ENCODE data around the gene DYRK1A.
"Not testable (repeated sequence)": the region's sequence is repeated elsewhere in the genome, so short reads cannot be mapped to it uniquely, and the experiment has no call there.

The DYRK1A gene

DNA sequence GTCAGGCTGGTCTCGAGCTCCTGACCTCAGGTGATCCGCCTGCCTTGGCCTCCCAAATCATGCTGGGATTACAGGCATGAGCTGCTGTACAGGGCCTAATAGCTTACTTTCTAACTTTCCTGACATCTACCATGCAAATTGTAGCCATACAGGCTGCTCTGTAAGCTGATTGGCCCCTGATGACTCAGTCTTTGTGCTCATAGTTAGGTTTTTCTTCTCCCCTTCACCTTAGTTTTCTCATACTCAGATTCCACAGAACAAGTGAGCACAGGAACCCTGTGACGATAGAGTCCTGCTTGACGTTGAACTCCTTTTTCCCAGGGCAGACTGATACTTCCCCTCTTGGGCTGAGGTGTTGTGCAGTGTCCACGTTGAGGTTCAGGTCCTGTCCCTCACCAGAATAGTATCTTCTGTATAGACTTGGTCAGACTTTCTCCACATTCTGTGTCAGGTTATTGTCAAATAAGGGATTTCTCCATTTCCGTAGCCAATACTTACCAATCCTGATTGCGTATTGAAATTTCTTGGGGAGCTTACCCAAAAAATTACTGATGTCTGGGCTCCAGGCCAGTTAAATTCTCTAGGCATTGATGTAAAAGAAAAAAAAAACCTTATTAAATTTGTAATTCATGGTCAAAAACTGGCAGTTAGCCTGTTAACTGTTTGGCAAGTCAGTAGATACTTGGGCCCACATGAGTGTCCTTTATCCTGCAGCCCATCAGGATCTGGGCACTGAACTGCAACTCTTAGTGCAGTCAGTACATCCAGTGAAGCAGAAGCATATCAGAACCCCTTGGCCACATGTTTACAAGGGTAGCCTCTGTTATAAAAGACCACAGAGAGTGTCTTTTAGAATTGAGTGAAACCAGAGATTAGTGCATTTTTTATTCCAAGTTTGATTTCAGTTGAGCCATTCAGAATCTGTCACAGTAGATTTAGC lies 118.2 kb downstream of the DYRK1A start:
- DNase-seq (ENCODE audit: low read depth): no peak

DNA sequence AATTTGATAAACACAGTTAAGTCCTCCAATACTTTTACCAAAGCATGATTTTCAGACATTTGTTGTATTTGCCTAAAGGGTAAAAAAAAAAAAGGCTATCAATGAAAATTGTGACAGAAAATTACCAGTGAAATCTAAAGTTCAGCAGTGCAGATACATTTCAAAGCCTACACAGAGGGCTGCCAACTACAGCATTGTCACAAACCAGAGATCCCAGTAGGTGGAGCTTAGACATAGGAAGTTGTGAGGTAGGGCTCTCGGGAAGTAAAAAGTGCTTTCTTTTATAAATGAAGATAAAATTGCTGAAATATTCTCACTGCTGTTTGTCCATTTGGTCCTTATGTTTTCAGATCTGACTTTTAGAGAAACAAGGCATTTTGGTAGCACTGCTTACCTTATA lies 123.0 kb downstream of the DYRK1A start:
- DNase-seq (ENCODE audit: low read depth): no peak

DNA sequence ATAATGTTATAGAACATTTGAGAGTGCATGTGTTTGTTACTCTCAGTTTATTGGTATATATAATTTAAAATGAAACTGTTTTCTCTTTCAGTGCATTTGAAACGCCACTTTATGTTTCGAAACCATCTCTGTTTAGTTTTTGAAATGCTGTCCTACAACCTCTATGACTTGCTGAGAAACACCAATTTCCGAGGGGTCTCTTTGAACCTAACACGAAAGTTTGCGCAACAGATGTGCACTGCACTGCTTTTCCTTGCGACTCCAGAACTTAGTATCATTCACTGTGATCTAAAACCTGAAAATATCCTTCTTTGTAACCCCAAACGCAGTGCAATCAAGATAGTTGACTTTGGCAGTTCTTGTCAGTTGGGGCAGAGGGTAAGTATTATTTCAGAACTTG lies 123.5 kb downstream of the DYRK1A start:
- no peak for DNase-seq (ENCODE audit: low read depth)

DNA sequence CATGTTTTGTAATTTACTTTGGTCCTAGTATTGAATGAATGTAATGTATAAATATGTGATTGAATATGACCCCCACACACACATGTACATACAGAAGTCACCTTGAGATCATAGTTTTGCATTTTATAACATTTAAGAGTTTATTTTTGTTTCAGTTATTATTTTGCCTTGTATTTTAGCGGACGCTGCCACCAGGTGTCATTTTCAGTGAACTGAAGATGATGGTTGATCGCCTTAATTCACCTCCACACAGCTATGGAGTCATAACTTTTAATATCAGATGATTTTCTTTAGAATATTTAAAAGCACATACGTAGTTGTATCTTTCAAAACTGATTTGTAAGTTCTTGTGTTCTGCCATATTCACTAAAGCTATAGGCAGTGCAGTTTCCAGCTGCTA lies 130.4 kb downstream of the DYRK1A start:
- DNase-seq (ENCODE audit: low read depth): peak; percentile 28

- no peak for DNase-seq (ENCODE audit: low read depth)
Observed at GRCh38 chr21:37498664-37499063, 132.1 kb downstream of the DYRK1A start.

DNA sequence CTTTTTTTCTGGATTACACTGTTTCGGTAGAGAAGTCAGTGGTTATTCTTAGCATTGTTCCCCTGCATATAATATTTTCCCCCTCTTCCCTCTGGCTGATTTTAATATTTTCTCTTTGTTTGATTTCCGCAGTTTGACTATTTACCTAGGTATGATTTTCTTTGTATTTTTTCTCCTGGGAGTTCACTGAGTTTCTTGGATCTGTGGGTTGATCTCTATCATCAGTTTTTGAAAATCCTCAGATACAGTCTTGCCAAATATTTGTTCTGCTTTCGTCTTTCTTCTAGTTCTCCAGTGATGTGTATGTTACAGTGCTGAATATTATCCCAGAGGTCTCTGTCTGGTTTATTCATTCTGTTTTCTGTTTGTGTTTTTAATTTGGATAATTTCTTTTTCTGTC lies 136.4 kb downstream of the DYRK1A start:
- DNase-seq (ENCODE audit: low read depth): no peak

- peak; percentile 87 for DNase-seq (ENCODE audit: low read depth)
Observed at GRCh38 chr21:37503848-37504467, 137.4 kb downstream of the DYRK1A start.

- no peak for DNase-seq (ENCODE audit: low read depth)
Observed at GRCh38 chr21:37505963-37506362, 139.4 kb downstream of the DYRK1A start.

- DNase-seq (ENCODE audit: low read depth): no peak
Observed at GRCh38 chr21:37507716-37508115, 141.1 kb downstream of the DYRK1A start.

DNA sequence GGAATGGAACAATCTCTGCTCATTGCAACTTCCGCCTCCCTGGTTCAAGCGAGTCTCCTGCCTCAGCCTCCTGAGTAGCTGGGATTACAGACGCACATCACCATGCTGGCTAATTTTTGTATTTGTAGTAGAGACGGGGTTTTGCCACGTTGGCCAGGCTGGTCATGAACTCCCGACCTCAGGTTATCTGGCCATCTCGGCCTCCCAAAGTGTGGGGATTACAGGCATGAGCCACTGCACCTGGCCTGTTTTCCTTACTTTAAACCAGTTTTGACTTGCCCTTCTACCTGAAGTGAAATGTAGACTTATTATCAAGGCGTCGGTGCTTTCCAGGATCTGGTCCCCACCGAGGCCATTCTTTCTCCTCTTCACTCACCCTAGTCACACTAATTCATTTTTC lies 141.8 kb downstream of the DYRK1A start:
- no peak for DNase-seq (ENCODE audit: low read depth)

GRCh38 chr21:37509802-37510393 lies 143.3 kb downstream of the DYRK1A start:
- DNase-seq (ENCODE audit: low read depth): peak; percentile 40

- DNase-seq (ENCODE audit: low read depth): no peak
Observed at GRCh38 chr21:37511848-37512247, 145.3 kb downstream of the DYRK1A start.

- DNase-seq (ENCODE audit: low read depth): no peak
Observed at GRCh38 chr21:37513383-37513782, 146.8 kb downstream of the DYRK1A start.

GRCh38 chr21:37514038-37514667 lies 147.6 kb downstream of the DYRK1A start:
- DNase-seq (ENCODE audit: low read depth): no peak

DNA sequence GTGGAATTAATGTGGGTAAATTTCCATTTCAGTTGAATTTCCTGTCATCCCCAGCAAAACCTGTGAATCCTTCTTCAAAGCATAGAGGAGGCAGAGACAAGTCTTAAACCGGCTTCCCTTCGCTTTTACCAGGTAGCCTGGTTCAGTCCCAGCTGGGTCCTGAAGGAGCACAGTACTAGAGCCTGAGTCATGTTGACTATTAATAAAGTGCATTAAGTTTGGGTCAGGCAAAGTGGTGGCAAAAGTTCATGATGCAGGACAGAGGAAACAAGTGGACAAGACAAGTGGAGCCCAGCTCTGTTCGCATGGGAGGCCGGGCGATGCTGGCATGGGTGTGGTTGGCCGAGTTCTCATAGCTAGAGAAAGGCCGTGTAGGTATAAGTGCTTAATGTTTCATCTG lies 150.4 kb downstream of the DYRK1A start:
- no peak for DNase-seq (ENCODE audit: low read depth)

DNA sequence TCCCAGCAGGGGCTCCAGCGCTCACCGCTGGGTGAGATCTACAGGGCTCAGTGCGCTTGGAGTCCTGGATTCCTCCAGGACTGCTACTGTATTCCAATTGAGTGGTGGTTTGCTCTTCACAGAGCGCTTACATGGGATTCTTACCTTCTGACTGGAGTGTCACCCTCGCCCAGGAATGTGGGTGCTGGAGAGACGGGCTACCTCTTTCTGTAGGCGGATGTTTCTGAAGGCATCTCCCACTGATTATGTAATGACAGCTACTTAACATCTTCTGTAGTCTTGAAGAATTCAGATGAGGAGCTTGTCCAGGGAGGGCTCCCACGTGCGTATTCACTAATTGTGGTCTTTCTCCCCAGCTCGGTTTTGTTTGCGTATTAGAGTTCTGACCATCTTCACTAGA lies 154.2 kb downstream of the DYRK1A start:
- no peak for DNase-seq (ENCODE audit: low read depth)

GRCh38 chr21:37521658-37522057 lies 155.1 kb downstream of the DYRK1A start:
- DNase-seq (ENCODE audit: low read depth): no peak

DNA sequence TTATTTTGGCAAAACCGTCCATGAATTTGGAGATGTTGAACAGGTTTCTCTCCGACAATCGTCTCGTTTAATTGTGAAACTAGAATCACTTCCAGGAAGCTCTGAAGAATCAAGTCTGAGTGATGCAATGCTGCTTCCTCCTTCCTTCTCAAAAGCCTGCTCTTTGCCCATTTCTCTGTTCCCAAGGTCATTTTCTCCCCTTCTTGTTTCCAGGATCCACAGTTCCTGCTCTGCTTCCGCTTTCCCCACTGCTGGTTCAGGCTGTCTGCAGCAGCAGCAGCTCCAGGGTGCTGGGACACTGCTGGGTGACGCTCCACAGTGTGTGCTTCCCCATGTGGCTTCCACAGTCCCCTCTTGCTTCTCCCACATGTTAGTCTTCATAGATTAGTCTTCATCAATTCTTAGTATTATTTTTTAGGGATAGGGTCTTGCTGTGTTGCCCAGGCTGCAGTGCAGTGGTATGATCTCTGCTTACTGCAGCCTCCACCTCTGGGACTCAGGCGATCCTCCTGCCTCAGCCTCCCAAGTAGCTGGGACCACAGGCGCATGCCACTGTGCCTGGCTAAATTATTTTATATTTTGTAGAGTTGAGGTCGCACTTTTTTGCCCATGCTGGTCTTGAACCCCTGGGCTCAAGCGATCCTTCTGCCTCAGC lies 156.2 kb downstream of the DYRK1A start:
- no peak for DNase-seq (ENCODE audit: low read depth)

DNA sequence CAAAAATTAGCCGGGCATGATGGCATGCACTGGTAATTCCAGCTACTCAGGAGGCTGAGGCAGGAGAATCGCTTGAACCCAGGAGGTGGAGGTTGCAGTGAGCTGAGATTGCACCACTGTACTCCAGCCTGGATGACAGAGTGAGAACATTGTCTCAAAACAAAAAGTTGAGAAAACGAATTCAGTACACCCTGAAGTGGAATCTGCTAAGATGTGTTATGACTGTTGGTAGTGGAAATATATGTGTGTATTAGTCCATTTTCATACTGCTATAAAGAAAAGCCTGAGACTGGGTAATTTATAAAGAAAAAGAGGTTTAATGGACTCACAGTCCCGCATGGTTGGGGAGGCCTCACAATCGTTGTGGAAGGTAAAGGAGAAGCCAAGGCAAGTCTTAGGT lies 158.4 kb downstream of the DYRK1A start:
- not testable (repeated sequence) for DNase-seq (ENCODE audit: low read depth)

DNA sequence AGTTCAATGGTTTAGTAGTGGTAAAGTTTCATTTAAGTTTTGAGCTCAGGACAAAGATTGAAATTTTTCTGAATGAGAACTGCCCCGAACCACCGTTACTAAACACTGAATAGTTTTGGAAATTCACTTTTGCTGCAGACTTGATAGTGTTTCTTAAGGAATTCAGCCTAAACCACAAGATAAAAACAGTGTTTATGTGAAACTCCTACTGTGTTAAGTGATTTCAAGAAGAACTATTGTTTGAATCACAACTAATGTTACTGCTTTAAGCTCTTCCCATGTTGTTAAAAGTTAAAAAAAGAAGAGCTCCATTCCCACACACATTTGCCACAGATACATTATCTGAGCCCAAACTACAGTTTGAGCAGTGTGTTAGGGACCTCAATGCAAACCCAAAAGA lies 159.2 kb downstream of the DYRK1A start:
- DNase-seq (ENCODE audit: low read depth): no peak

GRCh38 chr21:37527103-37527502 lies 160.5 kb downstream of the DYRK1A start:
- DNase-seq (ENCODE audit: low read depth): no peak

- DNase-seq (ENCODE audit: low read depth): no peak
Observed at GRCh38 chr21:37527716-37528115, 161.1 kb downstream of the DYRK1A start.

Data from ELR (cell line).